Effector CD8-positive, alpha-beta T cell (primary cell): Measurements from ENCODE around the gene PDE9A.

ENCODE experiments used
- DNase-seq: peaks from one replicate; lab custom pipeline; 2025; lab: John Stamatoyannopoulos, UW

Gene PDE9A

GRCh38 chr21:42642219-42642745, 11.1 kb upstream of the PDE9A start:
- DNase-seq: no peak

GRCh38 chr21:42644223-42645208, 8.9 kb upstream of the PDE9A start:
- no peak for DNase-seq

DNA sequence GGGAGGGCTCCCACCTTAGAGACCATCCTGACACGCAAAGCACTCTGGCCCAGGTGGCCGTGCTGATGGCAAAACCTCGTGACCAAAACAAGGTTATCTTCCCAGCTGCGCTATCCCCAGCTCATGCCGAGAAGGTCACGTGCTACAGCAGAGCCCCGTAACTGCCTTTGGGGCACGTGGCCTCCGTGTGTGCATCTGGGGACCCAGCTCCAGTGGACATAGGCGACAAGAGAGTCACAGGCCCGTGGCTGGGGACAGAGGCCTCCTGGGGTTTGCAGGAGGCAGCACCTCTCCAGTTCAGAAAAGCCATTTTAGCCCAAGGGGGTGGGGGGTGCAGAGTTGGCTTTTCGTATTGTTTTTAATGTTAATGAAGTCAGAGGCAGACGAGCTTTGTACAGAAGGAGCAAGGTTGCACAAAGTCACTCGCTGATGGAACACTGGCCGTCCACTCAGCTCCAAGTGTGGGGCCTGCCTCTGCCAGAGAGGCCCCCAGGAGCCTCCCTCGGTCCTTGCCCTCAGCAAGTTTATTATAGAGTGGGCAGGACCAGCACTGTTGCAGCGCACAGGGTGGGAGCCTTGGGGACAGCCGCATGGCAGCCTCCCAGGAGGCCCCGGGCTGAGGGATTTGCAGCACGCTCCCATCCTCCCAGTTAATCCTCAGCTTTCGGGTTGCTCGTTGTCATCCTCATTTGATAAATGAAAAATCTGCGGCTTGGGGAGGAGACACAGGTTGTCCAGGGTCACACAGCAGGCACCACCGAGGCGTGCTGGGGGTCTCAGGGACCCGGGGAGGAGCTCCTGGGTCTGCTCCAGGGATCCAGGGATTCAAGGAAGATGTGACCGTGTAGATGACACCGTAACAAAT, 8.0 kb upstream of the PDE9A start:
- no peak for DNase-seq

- no peak for DNase-seq
Measured at GRCh38 chr21:42646076-42646825, 7.2 kb upstream of the PDE9A start.

- no peak for DNase-seq
Measured at GRCh38 chr21:42646836-42647235, 6.6 kb upstream of the PDE9A start.

DNA sequence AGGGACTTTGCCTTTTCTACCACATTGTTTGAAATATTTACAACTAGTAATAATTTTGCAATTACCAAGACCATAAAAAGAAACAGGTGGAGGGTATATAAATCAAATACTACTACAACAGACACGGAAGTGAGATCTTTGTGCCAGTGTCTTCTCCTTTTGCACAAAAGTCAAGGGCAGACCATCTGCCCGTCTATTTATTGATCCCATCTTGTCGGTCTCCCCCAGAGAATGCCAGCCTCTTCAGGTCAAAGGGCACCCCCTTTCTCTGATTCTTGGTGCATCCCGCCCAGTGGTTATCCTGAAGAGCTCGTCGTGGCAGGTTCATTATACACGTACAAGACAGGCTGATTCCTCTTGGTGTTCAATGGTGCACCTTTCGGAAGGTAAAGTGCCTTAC, 4.8 kb upstream of the PDE9A start:
- no peak for DNase-seq

DNA sequence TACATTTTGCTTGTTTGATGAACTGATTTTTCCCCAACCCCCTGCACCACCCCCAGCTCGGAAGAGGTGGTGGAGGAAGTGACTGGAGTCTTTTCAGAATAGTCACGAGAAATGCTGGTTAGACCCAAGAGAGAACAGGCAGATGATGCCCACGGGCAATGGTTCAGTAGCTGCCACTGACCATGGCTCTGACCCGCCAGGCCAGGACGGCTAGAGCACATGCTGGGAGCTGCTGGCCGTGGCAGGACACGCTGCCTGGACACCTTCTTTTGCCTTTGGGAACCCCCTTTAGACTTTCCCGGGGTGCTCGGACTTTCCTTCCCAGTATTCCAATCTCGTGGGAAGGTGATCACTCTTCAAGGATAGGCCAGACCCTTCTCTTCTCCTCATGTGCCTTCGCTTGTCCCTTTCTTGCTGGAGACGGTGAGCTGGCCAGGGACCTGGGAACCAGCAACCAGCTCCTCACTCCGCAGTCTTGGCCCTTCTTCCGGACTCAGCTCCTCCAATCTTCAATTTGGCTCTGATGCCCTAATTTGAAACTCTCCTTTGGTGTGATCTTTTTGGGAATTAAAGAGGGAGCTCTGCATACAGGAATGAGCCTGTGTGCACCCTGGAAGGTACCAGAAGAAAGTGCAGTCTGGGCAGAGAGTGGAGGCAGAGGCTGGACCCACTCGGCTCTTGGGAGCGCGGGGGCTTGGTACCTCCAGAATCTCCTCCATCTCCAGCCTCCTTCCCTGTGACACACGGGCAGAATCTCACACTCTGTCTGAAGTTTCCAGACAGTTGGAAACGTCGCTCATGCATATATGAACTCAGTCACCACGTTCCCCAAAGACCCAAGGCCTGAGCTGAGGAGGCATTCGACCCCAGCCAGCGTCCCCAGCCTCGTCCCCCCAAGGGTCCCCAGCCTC, 4.0 kb upstream of the PDE9A start:
- DNase-seq: no peak

- no peak for DNase-seq
Measured at GRCh38 chr21:42650033-42650370, 3.4 kb upstream of the PDE9A start.

DNA sequence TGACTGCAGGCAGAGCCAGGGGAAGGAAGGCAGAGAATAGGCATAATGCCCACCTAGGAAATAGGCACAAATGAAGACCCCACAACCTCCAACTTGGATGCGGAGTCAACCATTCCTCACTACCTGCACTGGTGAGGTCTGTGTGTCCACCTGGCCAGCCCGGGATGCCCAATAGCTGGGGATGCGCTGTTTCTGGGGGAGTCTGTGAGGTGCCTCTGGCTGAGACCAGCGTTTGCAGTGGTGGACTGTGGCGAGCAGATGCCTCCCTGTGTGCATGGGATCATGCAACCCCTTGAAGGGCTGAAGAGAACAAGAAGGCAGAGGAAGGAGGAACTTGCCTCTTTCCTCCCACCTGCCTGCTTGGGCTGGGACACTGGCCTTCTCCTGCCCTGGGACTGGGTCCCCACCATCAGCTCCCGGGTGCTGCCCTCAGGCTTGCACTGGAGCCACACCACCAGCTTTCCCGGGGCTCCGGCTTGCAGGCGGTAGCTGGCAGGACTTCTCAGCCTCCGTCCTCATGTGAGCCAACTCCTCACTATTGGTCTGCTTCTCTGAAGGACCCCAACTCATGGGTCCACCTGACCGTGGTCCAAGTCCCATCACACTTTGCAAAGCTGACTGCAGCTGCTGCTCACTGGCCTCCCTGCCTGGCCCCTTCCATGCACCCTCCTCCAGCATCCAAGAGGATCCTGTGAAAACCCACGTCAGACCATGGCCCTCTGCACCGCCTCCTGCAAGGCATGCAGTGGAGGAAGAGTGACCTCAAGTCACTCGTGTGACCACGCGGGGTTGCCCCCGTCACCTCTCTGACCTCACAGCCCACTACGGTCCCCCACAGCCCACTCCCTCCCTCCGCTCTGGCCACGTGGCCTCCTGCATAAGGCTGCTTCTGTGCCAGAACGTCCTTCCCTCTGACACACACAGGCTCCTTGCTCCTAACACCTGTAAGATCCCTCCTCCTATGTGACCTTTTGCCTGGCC, 2.7 kb upstream of the PDE9A start:
- DNase-seq: no peak

- DNase-seq: no peak
Measured at GRCh38 chr21:42651515-42652401, 1.7 kb upstream of the PDE9A start.

DNA sequence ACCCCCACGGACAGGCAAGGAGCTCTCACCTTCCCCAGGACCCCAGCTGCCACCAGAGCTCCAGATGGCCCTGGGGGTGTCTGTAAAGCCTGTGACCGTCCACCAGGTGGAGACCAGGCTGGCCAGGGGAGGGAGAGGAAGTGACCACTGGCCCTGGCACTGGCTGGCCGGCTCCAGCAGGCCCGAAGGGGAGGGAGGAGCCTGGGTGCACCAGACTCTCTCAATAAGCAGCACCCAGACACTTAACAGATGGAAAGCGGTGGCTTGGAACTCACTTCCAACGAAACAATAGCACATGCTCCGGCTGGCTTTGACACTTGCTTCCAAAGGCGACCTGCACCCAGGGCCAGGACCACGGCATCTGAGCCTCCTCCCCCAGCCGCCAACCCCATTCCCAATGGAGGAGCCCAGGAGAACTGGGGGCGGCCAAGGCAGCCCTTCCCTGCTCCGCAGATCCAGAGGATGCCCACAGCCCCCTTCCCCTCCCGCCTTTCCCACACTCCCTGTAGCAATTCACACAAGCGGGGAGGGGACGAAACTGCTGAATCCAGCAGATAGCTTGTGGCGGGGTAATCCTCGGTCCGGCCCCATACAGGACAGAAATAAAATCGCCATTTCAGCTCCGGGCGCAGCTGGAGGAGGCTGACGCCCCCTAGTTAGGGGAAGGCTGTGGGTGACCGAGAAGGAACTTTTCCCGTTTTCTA, 742 bp upstream of the PDE9A start:
- DNase-seq: no peak

- no peak for DNase-seq
Measured at GRCh38 chr21:42654179-42654912, 925 bp downstream of the PDE9A start.

- no peak for DNase-seq
Measured at GRCh38 chr21:42654913-42655795, 1.7 kb downstream of the PDE9A start.

DNA sequence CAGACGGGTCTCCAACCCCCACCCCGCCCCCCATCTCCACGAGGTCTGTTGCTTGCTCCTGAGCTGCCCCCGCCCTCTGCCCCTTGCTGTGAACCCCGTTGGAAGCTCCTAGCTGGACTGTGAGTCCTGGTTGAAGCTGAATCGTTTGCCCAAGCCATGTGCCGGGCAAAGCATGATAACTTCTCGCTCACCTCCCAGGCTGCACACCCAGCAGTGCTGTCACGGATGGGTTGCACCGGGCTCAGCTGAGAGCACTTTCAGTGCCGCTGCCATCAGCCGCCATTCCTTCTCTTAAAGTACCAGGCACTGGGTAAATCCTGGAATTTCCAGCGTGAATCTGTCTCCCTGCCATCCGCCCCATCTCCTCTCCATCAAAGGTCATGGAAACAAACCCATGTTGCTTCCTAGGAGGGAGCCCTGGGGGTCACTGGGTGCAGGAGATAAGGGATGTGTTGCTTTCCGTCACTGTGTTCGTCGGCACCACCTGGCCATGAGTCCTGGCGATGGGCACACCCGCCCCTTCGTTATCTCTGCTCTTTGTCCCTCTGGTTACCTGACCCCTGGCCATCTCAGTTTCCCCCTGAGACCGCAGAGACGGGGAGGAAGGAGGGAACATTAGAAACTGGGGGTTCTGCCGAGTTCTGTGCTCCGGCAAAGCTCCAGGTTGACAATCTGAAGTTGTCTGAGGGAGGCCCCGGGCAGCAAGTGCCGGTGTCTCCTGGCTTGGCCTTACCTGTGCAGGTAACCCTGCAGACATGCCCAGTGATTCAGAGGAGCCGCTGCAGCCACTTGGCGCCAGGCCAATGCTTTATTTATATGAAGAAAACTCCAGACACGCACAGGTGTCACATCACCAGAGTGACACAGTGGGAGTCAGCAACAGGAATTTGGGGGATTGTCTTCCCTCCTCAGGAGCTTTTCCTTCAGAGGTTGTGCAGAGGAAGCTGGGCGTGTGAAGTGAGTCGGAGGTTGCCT, 2.7 kb downstream of the PDE9A start:
- no peak for DNase-seq

GRCh38 chr21:42656872-42657271, 3.5 kb downstream of the PDE9A start:
- DNase-seq: no peak
